Stimulated activated CD4-positive, alpha-beta T cell treated with anti-CD3 and anti-CD28 coated beads, Interleukin-15, amount 100 ng/mL, for 48 hours (primary cell): ENCODE results near the gene GNAQ.
"Not testable (repeated sequence)": the region's sequence is repeated elsewhere in the genome, so short reads cannot be mapped to it uniquely, and the experiment has no call there.

Experiments used
- DNase-seq, 2 donors: peaks; one replicate each; pipeline ENCODE4 v3.0.0-alpha.2; 2020; ENCODE audit warnings: low read depth in 2 of 2

Gene GNAQ

GRCh38 chr9:77903666-77904285, 127.8 kb downstream of the GNAQ start:
- DNase-seq, result no peak

DNA sequence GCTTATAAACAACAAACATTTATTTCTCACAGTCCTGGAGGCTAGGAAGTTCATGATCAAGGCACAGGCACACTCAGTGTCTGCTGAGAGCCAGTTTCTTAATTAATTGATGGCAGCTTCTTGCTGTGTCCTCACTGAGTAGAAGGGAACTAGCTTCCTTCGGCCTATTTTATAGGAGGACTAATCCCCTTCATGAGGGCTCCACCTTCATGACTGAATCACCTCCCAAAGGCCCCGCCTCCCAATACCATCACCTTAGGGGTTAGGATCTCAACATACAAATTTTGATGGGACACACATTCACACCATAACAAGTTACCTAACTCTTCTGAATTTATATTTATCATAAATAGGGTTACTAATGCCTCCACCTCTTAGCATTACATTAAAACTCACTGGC, 129.8 kb downstream of the GNAQ start:
- no peak for DNase-seq

DNA sequence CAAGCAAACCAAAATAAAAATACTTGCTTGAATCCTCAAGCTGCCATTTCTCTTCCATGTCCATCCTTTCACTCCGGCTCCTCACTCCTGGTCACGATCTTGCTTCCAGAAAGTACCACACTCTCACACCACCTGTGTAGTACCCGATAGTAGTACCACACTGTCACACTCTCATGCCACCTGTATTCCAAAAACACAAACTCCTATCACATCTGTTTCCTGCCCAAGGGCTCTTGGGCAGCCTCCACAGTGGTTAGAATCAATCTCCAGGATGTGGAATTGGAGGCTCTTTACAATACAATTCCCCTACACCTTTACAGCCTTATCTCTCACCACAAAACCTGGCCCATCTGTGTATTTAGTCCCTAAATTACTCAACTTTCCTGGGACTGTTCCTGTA, 130.6 kb downstream of the GNAQ start:
- DNase-seq, result no peak

- DNase-seq, result no peak
These were observed 131.8 kb downstream of the GNAQ start for GRCh38 chr9:77899679-77900354.

DNA sequence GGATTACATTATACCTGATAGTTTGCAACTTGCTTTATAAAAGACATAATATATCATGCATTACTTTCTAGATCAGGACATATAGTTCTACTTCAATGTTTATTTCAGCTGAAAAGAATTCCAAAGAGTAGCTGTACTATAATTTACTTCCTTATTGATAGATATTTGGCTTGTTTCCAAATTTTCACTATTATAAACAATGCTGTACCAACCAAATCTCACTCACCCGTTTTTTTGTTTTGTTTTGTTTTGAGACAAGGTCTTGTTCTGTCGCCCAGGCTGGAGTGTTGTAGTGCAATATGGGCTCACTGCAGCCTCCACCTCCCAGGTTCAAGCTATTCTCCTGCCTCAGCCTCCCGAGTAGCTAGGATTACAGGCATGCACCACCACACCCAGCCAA, 132.7 kb downstream of the GNAQ start:
- DNase-seq, result no peak

GRCh38 chr9:77896938-77897667, 134.5 kb downstream of the GNAQ start:
- DNase-seq, result no peak

DNA sequence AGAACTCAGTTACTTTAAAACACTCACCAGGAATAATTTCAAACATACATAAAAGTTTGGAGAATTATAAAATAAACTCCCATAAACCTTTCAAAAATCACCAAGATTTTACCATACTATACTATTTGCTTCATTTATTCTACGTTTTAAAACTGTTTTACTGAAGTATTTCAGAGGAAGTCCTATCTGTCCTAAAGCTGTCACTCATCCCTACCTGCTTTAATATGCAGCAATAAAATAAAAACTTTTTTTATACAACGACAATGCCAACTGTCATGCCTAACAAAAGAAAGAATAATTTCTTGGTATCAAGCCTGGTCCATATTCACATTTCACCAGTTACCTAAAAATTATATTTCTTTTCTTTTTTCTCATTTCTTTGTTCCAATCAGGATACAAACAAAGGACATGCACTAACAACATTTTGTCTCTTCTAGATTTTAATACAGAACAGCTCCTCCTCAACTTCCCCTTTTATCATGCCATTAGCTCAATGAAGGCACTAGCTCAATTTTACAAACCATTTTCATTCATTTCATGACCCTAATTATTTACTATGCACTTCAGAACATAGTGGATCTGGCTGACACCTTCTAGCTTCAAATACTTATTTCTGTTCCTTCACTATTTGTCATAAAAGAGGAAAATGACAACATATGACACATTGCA, 135.2 kb downstream of the GNAQ start:
- no peak for DNase-seq

DNA sequence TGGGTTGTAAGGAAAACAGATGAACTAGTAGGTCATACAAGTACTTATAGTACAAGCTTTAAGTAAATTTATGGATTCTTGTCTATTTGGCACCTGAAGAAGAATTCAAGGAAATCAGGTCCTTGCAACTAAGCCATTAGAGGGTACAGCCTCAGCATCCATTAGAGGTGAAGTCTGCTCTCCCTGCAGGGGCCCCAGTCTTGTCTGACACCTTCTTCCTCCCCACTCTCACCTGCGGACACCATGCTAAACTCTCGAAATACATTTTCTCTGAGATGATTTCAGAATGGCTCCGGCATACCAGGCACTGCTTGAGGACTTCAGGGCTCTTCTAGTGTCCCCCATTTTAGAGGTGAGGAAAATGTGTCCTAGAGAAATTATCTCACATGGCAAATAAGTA, 137.9 kb downstream of the GNAQ start:
- DNase-seq, result no peak

- no peak for DNase-seq
These were observed 138.6 kb downstream of the GNAQ start for GRCh38 chr9:77892955-77893514.

DNA sequence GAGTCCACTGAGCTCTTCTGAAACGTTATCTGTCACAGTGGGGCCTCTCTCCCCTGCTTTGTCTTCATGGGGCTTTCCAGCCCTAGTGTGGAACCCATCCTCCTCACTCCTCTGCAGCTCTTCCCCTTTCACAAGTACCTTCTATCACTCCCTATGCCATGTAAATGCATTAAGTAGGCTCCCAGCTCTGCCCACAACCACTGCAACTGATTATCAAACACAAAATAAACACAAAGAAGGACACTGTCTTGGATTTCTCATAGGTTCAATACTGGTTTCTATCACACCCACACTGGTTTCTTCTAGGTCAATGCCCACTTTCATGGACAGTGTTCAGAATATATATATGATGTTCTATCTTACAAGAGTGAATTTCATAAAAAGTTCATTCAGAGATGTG, 139.4 kb downstream of the GNAQ start:
- no peak for DNase-seq

DNA sequence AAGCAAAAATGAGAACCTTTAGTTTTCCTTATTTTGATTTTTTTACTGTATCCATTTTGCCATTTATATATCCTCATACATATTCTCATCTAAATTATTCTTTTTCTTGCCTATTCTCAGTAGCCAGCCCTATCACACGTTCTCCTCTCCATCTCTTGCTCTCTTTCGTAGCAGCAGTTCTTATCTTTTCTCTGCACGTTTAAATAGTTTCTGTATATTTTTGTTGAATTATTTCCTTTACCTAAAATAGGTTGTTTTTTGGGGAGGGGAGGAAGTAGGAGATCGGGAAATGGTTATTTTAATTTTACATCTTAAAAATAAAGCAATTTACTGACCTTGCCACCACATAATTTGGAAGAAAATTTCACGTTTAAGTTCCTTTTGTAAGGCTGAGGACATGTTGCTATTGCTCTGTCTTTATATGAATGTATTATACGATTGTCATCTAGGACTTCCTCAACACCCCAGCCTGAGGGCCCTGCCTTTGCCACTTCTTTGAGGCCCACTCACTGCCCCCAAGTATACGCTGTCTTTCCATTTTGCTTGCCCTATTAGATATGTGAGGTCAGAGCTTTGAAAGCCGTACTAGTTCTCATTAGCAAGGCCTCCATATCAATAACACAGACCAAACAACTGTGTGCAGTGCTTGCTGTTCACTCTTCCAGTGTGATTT, 140.3 kb downstream of the GNAQ start:
- no peak for DNase-seq

DNA sequence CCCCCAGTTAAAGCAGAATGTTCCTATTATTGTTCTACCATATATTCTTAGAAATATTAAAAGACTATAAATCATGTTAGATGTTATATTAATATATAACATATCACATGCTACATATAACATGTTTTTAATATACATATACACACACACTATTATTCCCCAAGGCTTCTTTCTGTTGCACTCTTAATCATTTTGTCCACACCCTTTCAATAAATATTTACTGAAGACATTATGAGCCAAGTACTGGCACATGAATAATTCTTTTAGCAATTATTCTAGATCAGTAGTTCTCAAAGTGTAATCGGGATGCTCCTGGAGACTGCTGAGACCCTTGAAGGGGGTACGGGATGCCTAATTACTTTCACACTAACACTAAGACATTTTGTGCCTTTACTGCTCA, 143.9 kb downstream of the GNAQ start:
- no peak for DNase-seq

DNA sequence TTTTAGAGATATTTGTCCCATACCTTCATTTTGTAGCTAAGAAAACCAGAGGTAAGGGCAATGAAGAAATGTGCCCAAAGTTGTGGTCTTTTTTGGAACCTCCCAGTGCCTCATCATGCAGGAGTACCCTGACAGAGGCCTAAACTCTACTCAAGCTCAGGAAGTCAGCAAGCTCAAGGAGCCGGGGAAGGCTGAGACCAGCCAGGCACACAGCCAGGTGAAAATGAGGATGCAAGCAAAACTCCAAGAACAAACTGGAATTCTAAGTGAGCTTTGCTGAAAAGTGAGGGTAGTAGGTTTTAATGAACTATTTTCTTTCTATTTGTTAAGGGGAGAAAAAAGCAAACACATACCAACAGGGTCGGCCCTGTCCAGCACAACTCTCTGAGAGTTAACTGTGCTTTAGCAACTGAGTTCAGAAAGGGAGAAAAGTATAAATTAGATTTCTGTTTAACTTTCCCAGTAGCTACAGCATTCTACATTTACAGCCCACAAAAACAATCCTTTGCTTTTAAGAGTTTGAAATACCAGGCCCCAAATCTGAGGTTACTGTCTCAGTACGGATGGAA, 146.4 kb downstream of the GNAQ start:
- no peak for DNase-seq

DNA sequence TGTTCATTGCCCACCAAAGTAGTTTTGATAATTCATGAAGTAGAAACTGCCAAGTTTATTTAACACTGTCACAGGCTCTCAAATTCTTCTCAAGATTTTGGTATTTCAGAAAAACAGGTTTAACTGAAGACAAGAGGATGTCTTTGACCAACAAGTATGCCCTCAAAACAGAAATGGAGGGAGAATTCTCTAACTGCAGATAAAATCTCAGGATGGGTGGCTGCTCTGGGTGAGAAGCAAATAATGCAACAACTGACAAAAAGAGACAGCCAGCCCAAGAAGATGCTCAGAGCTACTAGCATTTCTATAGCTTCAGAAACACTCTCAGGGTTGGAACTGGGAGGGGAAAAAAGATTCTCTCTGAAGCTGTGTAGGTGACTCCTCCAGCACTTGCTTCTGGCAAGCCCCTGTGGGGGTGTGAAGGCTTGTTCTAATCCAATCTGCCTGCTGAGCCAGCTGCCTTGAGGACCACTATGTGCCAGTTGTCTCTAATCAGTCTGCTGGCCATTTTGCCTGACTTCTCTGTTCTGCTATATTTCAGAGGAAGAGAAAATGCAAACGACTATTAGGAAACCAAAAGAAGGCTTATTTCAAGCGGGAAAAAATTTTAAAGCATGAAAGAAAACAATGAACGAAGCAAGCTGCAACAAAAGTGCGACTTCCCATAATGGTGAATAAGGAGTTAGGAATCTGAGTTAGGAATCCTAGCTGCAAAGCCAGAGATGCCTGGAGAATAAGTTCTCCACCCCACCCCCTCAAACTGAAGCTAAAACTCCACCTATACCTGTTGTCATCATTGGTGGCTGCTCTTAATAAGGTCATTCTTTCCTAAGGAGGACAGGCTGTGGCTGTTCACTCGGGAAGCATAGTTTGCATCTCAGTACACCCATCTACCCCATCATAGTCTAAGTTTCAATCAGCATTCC, 147.5 kb downstream of the GNAQ start:
- DNase-seq, result no peak

DNA sequence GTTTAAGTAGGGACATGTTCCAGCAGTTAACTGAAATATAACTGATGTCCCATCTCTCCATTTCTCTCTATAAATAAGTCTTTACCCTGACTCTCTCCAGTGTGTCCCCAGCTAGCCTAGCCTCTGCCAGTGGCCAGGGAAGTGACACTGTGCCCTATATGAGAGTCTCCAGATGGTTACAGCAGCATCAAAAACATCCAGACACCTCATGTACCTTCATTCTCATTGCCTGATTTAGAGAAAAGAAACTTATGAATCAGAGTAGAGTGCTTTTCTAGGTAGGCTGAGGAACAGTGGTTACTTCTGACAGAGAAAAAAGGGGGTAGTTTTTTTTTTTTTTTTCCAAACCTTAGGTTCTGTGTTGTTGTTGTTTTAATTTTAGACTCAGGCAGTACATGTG, 148.5 kb downstream of the GNAQ start:
- no peak for DNase-seq

- no peak for DNase-seq
These were observed 149.3 kb downstream of the GNAQ start for GRCh38 chr9:77882294-77882693.

GRCh38 chr9:77881634-77882033, 150.0 kb downstream of the GNAQ start:
- DNase-seq, result not testable (repeated sequence)

- DNase-seq, result no peak
These were observed 150.5 kb downstream of the GNAQ start for GRCh38 chr9:77881111-77881510.

DNA sequence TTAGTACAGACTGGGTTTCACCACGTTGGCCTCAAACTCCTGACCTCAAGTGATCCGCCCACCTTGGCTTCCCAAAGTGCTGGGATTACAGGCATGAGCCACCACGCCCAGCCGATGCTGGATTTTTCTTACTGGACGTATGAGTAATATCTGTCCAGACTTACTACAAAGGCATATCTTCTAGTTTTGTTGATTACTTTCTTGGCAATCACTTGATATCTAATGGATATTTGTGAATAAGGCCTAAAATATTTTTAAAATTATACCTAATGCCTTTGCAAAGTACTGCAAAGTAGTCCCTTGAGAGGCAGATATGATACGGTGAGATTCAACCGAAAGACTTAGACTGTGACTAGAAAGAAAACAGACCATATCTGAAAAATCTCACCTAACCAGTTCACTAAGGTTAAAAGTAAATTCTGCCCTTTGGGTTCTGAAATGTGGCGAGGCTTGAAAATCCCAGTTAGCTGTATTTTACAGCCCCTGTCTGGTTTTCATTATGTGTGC, 152.1 kb downstream of the GNAQ start:
- no peak for DNase-seq

GRCh38 chr9:77878793-77879192, 152.8 kb downstream of the GNAQ start:
- DNase-seq, result not testable (repeated sequence)
